ENCODE results near the gene GRIK1. TPM values are rescaled to one million over a fixed set of nuclear protein-coding genes. Genes with fewer than 3 reads are reported as not detected.
A peak's percentile ranks its signal among the peaks of the same experiment; 100 is the strongest.

The GRIK1 gene
- total RNA-seq, 1 donor from 2014 or later = 3.2 TPM

DNA sequence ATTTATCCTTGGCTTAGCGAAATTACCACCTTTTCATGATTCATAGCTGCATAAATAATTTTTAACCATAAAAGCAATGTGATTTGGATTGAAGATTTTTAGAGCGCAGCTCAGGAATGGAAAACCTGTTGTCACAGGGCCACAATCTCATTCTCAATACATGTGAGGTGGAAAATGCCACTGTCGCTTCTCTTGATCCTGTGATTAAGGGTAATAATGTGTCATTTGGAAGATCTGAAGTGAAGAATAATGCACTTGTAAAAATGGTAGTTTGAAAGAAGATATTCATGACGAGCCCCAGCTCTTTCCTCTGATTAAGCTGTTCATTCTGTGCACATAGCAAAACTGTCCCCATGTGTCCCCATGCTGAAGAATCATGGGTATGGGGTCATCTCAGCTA is 410.7 kb downstream of the GRIK1 start:
- Histone ChIP-seq H3K4me3 (no peak overlapping the region), H3K4me1 (peaks cover 7% of the 10 kb centered on the region), H3K9me3 (peaks cover 9% of the 10 kb centered on the region), H3K27me3 (no peaks in the 10 kb centered on the region), H3K27ac (no peak overlapping the region), H3K36me3 (no peaks in the 10 kb centered on the region)
- no peak for DNase-seq (ENCODE audit: extremely low spot score in 2 of 2)
- intact Hi-C loops (cut with DNase I) = no loop called here
- TF ChIP-seq POLR2A (IDR thresholded peaks at IDR 0.05) (no peak), POLR2AphosphoS5 (IDR thresholded peaks at IDR 0.05; ENCODE audit: insufficient read depth in 1 of 2, low read depth in 1 of 2) (no peak), CTCF (IDR thresholded peaks at IDR 0.05) (no peak)

DNA sequence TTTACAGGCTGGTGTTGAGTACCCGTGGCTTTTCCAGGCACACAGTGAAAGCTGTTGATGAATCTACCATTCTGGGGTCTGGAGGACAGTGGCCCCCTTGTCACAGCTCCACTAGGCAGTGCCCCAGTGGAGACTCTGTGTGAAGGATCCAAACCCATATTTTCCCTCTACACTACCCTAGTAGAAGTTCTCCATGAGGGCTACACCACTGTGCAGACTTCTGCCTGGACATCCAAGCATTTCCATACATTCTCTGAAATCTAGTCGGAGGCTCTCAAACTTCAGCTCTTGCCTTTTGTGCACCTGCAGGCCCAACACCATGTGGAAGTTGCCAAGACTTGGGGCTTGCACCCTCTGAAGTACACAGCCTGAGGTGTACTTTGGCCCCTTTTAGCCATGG is 413.3 kb downstream of the GRIK1 start:
- DNase-seq (ENCODE audit: extremely low spot score in 2 of 2) = no peak
- TF ChIP-seq POLR2AphosphoS5 (IDR thresholded peaks at IDR 0.05; ENCODE audit: insufficient read depth in 1 of 2, low read depth in 1 of 2) (no peak), POLR2A (IDR thresholded peaks at IDR 0.05) (no peak), CTCF (IDR thresholded peaks at IDR 0.05) (no peak)
- no peaks in the 10 kb centered on the region for H3K27me3 ChIP-seq
- H3K27ac ChIP-seq = no peak overlapping the region
- H3K9me3 ChIP-seq = peaks cover 9% of the 10 kb centered on the region
- H3K4me3 ChIP-seq = no peak overlapping the region
- H3K4me1 ChIP-seq = peaks cover 19% of the 10 kb centered on the region
- H3K36me3 ChIP-seq = no peaks in the 10 kb centered on the region
- intact Hi-C loops (cut with DNase I) = no loop called here

- Histone ChIP-seq H3K9me3 (peaks cover 9% of the 10 kb centered on the region), H3K4me3 (no peak overlapping the region), H3K27ac (no peak overlapping the region), H3K4me1 (peaks cover 19% of the 10 kb centered on the region), H3K27me3 (no peaks in the 10 kb centered on the region), H3K36me3 (no peaks in the 10 kb centered on the region)
- TF ChIP-seq POLR2A (IDR thresholded peaks at IDR 0.05) (no peak), POLR2AphosphoS5 (IDR thresholded peaks at IDR 0.05; ENCODE audit: insufficient read depth in 1 of 2, low read depth in 1 of 2) (peak in 1 of 2 donors; percentile 7)
- intact Hi-C loops (cut with DNase I) = no loop called here
- no peak for DNase-seq (ENCODE audit: extremely low spot score in 2 of 2)
Observed at GRCh38 chr21:29524055-29524454, 415.7 kb downstream of the GRIK1 start.

DNA sequence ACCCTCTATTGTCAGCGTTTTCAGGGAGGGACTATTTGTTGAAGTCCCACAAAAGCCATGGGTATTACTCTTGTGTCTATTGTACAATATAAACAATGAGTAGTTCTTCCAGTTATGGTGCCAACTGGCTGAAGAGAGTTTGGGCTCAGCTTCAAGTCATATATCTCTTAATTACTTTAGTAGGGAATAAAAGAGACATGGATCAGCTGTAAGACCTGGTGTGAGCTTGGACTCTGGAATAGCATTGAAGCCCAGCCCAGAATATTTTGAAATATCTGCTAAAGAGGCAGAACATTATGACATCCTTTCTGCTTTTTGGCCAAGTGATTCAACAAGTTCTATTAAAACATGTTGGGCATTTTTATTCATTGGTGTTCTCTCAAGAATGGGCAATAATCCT is 416.1 kb downstream of the GRIK1 start:
- Histone ChIP-seq H3K9me3 (peaks cover 9% of the 10 kb centered on the region), H3K27ac (no peak overlapping the region), H3K4me3 (no peak overlapping the region), H3K4me1 (peaks cover 19% of the 10 kb centered on the region), H3K36me3 (no peaks in the 10 kb centered on the region), H3K27me3 (no peaks in the 10 kb centered on the region)
- intact Hi-C loops (cut with DNase I) = no loop called here
- TF ChIP-seq CTCF (IDR thresholded peaks at IDR 0.05) = no peak
- peak in 1 of 2 donors; percentile 64 for TF ChIP-seq POLR2AphosphoS5 (IDR thresholded peaks at IDR 0.05; ENCODE audit: insufficient read depth in 1 of 2, low read depth in 1 of 2)
- no peak for DNase-seq (ENCODE audit: extremely low spot score in 2 of 2)

DNA sequence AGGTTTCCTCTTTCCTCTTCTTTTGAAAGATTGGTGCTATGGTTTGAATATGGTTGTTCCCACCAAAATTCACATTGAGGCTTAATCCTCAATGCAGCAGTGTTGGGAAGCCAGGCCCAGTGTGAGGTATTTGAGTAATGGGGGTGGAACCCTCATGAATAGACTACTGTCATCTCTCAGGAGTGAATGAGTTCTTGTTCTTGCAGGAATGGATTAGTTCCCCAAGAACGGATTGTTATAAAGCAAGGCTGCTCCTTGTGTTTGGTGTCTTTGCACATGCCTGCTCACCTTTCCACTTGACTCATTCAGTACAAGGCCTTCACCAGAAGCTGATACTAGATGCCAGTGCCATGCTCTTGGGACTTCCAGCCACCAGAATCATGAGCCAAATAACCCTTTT is 417.9 kb downstream of the GRIK1 start:
- TF ChIP-seq CTCF (IDR thresholded peaks at IDR 0.05) (no peak), POLR2A (IDR thresholded peaks at IDR 0.05) (no peak), POLR2AphosphoS5 (IDR thresholded peaks at IDR 0.05; ENCODE audit: insufficient read depth in 1 of 2, low read depth in 1 of 2) (no peak)
- Histone ChIP-seq H3K36me3 (no peaks in the 10 kb centered on the region), H3K27ac (no peak overlapping the region), H3K4me3 (no peak overlapping the region), H3K4me1 (peaks cover 19% of the 10 kb centered on the region), H3K27me3 (no peaks in the 10 kb centered on the region), H3K9me3 (peaks cover 6% of the 10 kb centered on the region)
- no peak for DNase-seq (ENCODE audit: extremely low spot score in 2 of 2)
- intact Hi-C loops (cut with DNase I) = no loop called here

Measured in vagina (tissue), 2 donors.